HG03103 (cell line): Measurements from ENCODE around the gene CPM.

Source experiments
- ATAC-seq: cut with Tn5 transposase; IDR thresholded peaks from one replicate; pipeline ENCODE4 v1.9.1; 2021; ENCODE audit warnings: low read depth; ENCODE audit not compliant: unreplicated experiment

Gene CPM

DNA sequence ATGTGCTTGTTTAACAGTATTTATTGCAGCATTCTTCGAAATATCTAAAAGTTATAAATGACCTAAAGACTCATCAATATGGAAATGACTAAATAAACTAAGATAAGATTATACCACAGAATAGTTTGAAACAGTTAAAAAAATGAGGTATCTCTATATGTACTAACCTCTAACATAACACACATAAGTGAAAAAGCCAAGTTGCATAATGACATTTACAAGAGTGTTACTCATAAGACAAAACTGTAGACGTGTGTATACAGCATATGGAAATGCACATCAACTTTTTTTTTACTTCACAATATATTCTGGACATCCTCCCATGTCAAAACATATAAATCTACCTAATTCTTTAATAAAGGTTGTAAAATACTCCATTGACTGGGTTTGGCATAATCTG, 22.8 kb downstream of the CPM start:
- no peak for ATAC-seq

DNA sequence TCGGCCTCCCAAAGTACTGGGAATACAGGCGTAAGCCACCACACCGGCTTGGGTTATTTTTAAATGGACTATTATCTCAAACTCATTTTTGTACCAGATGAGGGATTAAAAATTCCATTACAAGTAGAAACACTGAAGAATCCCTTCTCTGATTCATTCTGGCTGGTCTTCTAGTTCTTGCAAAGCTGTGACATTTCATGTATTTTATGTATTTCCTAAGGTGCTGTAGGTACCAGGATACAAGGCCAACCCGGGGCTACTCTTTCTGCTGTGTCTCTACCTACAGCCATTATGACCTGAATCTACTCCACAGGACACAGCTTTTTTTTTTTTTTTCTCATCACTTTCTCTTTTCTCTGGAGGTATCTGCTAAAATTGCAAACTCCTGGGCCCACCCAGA, 24.9 kb downstream of the CPM start:
- no peak for ATAC-seq

DNA sequence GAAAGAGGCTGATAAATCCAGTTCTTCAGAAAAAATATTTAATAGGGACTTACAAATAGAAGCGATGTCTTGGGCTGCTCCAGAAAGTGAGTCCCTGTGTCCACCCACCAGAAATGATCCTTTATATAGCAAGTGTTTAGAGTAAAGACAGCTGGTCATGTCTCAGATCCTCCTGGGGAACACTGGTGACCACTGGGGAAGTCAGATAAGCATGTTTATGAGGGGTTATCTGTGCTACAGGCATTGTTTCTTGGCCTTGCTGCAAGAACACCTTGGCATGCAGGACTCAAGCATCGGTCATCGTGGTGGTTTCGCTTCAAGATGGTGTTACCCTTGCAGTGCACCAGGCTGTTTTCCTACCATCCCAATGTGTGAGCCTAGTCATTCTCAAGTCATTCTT, 27.2 kb downstream of the CPM start:
- no peak for ATAC-seq

DNA sequence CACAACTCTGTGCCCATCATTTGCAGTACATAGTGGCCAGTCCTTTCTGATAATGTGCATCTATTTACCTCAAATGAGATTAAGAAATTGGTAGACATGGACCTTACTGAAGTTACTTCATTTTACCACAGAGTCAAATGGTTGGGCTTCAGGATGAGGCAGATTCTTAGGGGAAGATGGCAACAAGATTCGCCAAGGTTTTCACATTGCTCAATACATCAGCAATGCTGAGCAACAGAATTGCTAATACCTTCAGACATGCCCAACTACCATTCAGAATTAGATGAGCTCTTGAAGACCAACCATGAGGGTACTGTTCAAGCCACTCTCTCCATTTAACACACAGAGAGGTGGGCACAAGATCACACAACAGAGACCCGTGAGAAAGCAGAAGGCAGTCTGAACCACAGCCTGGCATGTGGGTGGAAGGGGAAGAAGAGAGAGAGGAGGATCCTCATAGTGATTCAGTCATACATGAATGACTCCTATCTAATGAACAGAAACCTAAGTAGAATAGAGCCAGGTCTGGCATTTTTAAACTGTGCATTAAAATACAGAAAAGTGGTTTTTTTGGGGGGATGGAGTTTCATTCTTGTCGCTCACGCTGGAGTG, 28.5 kb downstream of the CPM start:
- ATAC-seq, result peak; percentile 75

DNA sequence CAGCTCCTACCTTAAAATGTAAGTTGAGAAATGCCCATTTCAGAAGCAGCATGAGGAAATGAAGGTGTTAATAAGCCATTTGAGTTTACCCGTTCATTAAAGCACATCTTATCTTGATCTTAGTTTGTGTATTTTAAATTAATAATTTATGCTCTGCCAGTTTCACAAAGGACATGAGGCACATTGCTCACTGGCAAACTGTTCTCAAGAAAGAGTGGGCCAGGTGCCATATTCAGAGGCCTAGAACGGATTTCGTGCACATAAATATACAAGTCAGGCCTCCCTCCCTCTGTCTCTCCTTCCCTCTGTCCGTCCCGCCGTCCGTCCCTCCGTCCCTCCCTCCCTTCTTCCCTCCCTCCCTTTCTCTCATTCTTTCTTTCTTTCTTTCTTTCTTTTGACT, 29.5 kb downstream of the CPM start:
- ATAC-seq, result no peak

DNA sequence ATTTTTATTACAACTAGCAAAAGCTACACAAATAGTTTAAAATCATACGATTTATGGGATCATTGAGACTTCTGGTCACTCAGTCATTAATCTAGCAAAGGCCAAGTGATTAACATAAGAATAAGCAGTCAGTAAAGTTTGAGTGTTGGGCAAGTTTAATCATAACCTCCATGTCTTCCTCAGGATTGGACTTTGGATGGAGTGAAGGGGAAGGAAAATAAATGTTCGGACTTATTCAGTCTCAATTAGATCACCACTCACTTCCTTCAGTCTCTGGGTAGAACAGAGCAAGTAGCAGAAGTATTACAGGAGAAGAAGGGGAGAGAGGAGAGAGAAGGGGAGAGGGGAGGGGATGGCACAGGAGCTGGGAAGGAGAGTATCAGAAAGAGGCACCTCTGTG, 31.4 kb downstream of the CPM start:
- no peak for ATAC-seq

DNA sequence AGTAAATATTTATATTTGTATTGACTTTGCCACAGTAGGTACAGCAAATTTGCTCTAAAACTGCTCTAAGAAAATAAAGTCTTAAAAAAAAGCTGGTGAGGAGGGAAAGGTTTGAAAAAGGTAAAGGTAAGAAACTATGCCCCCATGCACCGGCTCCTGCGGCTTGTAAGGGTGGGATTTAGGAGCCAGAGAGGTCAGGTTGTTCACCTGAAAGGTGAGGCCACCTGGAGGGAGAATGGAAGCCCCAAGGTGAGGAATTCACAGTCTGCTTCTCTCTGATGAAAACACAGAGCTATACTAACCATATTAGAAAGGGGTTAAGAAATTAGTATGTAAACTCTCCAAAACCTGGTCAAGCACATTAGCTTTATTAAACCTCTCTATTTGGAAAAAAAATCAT, 31.8 kb downstream of the CPM start:
- no peak for ATAC-seq

DNA sequence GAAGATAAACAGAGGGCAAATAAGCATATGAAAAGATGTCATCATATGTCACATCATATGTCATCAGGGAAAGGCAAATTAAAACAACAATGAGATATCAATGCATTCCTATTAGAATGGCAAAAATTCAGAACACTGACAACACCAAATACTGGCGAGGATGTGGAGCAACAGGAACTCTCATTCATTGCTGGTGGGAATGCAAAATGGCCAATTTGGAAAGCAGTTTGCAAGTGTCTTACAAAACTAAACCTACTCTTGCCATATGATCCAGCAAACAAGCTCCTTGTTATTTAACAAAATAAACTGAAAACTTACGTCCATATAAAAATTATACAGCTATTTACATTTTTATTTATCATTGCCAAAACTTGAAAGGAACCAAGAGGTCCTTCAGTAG, 32.7 kb downstream of the CPM start:
- ATAC-seq, result no peak

DNA sequence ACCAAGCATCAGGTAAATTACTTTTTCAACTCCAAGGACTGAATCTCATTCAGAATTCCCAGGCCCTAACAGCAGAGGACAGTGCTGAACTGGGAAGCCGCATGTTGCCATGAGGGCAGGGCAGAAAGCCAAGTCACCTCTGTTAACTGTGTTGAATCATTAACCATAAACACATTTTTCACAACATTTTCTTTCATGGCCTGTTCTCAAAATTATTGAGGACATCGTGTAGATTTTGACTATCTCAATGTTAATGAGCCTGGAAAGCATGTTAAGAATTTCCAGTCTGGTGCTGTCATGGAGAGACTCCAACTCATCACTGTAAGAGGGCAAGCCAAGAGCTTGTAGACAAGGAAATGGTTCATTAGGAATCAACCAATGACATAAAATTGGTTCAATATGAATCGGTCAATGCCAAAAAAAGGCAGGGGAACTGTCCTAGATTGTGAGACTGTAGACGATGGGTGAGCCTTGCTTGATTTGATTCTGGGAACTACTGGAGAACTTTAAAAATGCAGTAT, 33.7 kb downstream of the CPM start:
- no peak for ATAC-seq

DNA sequence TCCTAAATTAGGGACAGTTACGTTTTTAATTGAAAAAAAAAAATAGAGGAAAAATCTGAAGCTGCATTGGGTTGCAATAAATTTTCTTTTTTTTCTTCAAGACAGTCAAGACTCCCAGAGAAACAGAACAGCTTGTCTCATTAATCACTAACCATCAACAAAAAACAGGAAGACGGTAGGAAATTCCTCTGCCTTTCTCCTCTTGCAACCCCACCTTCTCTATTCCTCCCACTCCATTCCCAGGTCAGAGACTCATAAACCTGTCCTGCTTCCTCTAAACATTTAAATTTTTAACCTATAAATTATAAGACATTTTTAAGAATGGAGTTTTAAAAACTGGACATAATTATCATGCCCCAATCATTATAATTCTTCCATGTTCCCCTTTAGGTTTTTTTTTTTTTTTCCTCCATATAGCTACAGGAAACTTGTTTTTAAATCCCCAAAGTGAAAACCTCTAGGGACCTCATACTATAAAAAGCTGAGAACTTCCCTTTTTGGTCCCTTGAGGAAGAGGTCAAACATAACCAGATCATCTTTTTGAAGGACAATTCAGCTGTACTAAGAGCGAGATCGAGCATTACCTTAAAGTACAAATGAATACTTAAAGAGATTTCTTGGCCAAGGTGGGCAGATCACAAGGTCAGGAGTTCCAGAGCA, 36.0 kb downstream of the CPM start:
- no peak for ATAC-seq

DNA sequence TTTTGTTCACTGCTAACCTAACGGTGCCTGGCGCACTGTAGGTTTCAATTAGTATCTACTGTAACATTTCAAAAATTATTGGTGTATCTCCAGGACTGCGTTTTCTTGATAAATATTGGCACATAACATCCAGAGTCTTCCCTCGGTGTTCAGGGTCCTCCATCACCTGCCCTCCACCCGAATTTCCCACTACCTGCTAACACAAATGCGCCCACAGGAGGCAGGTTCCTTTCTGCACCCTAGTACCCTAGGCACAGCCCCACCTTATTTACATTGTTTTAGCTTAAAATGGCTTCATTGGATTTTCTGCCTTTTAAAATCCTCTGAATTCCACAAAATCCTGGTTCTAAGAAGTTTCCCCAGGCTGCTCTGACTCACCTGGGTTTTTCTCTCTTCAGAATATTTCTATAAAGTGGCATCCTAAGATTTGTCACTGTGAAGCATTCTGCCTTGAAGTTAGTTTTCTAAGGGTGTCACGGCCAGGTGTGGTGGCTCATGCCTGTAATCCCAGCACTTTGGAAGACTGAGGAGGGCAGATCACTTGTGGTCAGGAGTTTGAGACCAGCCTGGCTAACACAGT, 38.6 kb downstream of the CPM start:
- ATAC-seq, result no peak

DNA sequence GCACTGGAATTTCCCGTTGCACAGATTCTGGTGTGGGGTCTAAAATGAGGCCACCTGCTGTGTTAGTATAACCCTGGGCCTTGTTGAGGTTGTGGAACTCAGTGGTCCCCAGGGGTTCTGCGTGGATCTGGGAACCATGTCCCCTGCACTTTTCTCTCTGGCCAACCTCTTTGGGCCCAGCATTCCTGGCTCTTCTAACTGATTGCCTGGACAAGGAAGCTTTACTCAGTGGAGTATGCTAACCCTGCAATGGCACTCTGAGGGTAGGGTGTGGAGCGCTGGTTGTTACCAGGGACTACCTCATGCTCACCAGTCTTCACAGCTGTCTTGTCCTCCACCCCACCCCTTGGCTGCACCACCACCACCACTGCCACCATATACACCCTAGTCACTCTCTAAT, 39.2 kb downstream of the CPM start:
- no peak for ATAC-seq

DNA sequence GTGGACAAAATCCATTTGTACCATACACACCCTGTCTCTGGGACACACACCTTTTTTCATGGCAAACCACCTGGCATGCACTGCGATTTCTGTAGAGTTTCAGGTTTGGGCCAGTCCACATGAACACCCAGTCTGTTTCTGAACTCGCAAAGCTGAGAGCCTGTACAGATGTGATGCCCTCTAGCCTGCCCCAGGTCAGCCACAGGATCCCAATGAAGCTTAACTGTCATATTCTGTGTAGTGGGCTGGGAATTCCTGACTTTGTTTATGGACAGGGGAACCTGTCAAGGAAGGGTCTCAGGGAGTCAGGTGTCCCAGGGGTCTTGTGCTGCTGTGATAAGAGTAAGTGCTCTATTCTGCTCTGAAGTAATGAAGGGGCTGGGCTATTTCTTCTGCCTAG, 39.8 kb downstream of the CPM start:
- ATAC-seq, result no peak

DNA sequence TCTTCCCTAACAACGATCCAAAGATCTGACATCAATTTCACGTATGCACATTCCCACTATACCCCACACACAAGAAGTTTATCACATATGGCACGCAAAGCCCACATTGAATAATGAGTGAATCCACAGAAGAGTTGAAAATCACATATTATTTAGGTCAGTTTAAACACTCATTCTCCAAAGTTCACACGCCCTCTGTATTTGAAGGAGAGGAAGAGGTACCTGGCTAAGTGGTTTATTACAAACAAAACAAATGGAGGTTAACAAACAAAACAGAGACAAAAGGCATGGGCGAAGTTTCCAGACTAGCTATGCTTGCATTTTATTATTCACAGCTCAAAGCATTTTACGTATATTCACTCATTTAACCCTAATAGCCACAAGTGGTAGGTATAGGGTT, 41.8 kb downstream of the CPM start:
- no peak for ATAC-seq

DNA sequence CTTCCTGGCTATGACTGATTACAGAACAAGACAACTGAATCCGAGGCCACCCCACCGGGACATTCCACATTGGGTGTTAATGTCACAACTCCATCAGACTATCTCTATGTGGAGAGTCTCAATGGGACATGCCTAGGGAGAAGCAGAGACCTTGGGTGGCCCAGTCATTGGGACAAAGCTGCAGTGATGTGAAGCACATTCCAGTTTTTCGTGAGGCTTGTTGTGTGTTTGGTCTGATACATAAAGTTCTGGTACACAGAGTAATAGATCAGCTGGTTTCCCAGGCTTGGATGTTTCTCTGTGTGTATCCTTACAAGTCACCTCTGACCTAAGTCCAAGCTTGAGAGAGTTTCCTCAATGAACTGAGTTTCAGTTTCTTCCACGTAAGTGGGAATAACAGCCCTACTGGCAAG, 42.3 kb downstream of the CPM start:
- ATAC-seq, result no peak

DNA sequence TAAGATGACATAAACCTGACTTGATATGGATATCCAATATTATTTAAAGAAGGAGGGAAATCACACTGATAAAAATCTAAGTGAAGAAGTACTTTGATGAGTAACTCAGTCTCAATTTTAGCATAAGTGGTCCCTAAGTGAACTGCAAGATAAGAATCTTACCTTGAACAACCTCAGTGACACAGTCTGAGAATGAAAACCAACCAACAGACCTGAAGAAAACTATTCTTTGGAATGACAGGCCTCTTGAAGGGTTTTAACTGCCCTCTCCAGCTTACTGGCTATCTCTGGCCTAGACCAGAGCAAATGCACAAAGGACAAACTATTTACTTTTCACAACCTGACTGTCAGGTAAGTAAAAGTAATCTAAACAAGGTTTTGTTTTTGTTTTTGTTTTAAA, 44.7 kb downstream of the CPM start:
- no peak for ATAC-seq

DNA sequence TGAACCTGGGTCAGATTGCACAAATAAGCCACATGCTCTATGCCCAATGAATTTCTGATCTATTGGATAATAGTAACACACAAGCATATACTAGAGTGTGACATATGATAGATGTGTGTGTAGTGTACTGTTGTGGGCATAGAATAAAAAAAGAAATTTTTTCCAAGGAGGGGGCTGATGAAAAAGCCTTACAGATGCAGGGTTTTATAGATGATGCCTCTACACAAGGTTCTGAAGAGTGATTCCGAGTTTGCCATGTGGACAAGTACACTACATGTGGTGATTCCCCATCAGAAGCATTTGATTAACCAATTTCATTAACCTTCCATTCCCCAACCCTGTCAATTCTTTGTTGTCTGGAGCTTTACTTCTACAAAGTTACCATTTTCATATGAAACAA, 45.3 kb downstream of the CPM start:
- no peak for ATAC-seq

DNA sequence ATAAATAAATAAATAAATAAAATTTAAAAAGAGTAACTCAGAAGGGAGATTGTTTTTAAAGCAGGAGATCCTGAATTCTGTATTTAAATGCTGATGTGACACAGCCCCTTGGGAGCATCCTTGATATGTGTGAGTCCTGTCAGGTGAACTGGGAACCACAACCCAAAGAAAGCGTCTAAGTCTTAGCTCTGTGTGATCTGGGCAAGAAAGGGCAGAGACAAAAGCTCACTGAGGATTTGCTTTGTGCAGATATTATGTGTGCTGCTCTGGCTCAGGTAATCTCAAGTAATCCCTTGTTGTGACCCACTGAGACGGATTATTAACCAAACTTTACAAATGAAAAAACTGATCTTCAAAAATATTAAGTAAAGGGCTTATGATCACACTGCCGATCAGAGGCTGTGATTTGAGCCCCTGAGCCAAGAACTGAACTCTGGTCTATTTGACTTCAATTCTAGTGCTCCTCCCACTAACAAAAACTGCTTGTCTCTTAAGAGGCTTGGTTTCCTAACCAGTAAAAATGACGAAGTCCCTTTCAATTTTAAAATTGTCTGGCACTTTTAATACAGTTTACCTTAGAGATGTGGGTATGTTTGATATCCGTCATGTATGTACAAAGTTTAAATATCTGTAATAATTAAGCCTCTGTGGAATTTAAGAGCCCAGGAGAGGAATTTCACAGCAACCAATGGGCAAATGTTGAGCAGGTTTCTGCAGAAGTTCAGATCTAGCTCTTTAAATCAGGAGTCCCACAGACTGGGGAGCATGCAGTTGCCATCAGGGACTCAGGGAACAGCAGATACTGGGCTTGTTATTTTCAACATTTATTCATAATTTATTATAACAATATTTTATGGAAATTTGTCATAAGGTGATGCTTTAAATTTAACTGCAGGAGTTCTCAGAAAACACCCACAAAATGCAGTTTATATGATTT, 46.1 kb downstream of the CPM start:
- no peak for ATAC-seq

DNA sequence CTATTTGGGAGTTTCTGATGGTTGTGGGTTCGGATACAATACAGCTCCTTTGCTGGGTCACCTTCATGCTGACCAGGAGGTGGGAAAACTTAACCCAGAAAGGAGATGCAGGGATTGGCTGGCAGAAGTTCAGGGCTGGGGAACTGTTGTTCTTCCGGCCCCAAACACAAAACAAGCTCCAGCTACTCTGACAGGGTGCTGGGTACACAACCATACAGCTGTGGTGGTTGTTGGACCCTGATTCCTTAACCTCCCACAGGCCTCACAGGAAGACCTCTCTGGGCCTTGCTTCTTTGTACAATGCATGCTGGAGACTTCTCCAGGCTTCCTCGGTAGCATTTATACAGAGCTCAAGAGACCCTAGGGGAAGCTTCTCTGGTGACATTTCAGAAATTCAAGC, 47.6 kb downstream of the CPM start:
- ATAC-seq, result no peak

DNA sequence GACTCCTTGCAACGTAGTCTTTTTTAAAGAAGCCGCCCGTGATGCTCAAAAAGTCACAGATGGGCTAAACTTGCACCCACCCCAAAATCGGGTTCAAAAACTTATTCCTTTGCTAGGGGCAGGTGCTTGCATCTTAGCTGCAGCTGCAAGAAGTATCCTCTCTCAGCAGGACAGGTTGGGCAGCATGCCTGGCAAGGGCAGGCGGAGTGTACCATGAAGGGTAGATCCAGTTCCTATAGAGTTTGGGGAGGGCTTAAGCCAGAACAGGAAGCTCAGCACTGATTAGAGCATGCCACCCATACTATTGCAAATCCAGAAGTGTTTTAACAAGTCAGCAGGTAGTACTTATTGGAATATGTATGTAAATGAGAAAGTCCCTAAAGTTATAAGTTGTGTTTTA, 48.7 kb downstream of the CPM start:
- no peak for ATAC-seq

DNA sequence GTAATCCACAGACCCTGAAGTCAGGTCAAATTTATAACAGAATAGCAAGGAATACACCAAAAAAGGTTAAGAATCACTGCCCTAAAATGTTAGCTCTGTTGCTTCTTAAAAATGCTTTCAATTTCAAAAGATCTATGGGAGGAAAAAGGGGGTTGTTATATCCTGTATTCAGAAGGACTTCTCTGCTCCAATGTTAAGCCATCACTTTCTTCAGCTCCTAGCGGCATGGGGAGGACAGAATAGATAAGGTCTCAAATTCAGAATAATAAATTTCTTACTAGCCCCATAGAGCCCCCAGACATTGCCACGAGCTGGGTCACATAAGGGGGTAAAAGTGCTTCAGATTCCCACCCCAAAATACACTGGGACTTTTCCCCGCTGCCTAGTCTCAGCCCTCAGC, 49.8 kb downstream of the CPM start:
- ATAC-seq, result no peak
